ENCODE data around the gene LMF1.

GRCh38 chr16:964356-965035, 6.3 kb downstream of the LMF1 start:
- TF ChIP-seq CTCF (IDR thresholded peaks at IDR 0.05 in 4 of 5, conservative IDR thresholded peaks at IDR 0.05 in 1 of 5) (no peak), POLR2A (IDR thresholded peaks at IDR 0.05) (no peak)
